ENCODE results near the gene PALM2AKAP2. TPM values are rescaled to one million over a fixed set of nuclear protein-coding genes. Genes with fewer than 3 reads are reported as not detected.
"Not testable (repeated sequence)": the region's sequence is repeated elsewhere in the genome, so short reads cannot be mapped to it uniquely, and the experiment has no call there.

The PALM2AKAP2 gene
- total and polyA plus RNA-seq, 2 experiments from 2014 or later = 13.1 to 16.7 TPM

DNA sequence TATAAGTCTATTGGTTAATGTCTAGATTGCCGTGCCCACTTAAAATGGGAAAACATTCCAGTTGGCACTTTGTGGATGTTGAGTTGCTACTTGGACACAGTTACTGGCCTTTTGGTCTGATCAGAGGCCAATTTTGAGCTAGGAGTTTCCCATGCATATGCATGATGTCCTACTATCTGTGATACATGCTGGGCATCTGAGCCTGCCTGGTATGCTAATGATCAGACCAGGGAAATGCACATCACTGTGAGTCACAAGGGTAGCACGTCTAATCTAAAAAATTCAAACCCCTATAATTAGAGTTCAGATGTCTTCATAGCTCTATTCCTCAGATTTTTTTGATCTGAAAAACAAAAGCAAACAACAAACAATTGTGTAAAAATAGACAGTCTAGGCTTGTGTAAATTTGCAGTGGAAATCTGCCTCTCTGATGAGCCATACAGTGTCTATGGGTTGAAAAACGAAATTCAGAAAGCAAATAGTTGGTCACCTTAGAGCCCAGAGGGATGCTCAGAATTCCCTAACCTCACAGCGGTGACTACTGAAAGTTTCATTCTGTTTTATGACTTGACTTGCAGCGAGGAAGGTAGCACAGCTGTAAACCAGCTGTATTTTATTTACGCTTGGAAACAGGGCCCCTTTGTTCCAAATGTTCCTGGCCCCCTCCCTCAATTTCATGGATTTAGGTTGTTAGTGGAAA lies 37.3 kb downstream of the PALM2AKAP2 start:
- no peaks in the 10 kb centered on the region for H4K20me1 ChIP-seq (ENCODE audit: insufficient read depth)
- H3K9me2 ChIP-seq (ENCODE audit: insufficient read depth) = no peaks in the 10 kb centered on the region
- peak overlapping the region; percentile 27 for H3K4me3 ChIP-seq
- H3K9me3 ChIP-seq (ENCODE audit: low read depth) = no peaks in the 10 kb centered on the region
- WGBS, 2 experiments (ENCODE audit: low coverage in 1 of 2, low lambda C conversion rate in 2 of 2, missing lambda C conversion rate in 2 of 2) = 17% methylated on average over 6 of the region's 6 CpGs
- H3K27me3 ChIP-seq (replicated peaks; ENCODE audit: insufficient read depth) = no peaks in the 10 kb centered on the region
- H3K4me2 ChIP-seq (ENCODE audit: unreplicated experiment) = peak overlapping the region; percentile 59
- H3K4me1 ChIP-seq (ENCODE audit: insufficient read depth) = peaks cover 43% of the 10 kb centered on the region
- H3K79me2 ChIP-seq (ENCODE audit: insufficient read depth) = peaks cover 69% of the 10 kb centered on the region
- no peak overlapping the region for H2AFZ ChIP-seq
- peak overlapping the region; percentile 96 for H3K27ac ChIP-seq
- H3F3A ChIP-seq (ENCODE audit: insufficient read depth) = peaks cover 39% of the 10 kb centered on the region
- TF ChIP-seq EZH2phosphoT487 (IDR thresholded peaks at IDR 0.05; ENCODE audit: insufficient read depth, low read depth) = no peak
- no peak for TF ChIP-seq EZH2 (IDR thresholded peaks at IDR 0.05; ENCODE audit: insufficient read depth, poor library complexity, severe bottlenecking)
- in situ Hi-C loops (cut with MboI) = no loop called here
- no peaks in the 10 kb centered on the region for H3K36me3 ChIP-seq (ENCODE audit: low read depth)
- peak overlapping the region; percentile 75 for H3K9ac ChIP-seq
- DNase-seq = peak; percentile 84

DNA sequence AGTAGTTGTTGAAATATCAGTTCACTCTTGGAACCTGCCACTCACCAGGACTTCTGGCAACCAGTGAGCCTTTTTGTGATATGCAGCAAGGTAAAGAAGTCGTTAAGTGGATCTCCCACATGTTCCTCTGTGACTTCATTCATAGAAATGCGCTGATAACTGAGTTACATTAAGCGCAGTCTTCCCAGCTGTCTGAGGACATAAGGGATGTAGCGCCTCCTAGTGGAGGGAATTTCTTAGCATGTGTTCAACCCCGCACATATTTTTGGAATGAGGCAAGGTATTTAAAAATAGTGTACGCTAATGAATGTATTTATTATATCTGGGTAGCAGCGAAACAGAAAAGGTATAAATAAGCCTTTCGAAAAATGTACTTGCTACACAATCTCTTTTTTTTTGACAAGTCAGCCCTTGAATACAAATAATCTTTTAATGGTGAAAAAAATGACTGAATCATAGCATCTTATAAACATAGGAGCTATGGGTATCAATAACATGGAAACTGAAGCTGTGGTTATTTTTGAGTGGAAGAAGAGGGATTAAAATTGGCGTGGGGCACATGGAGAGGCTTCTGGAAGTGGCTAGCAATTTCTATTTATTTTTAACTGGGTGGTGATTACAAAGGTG lies 38.0 kb downstream of the PALM2AKAP2 start:
- Histone ChIP-seq H3K27ac (peak overlapping the region; percentile 96), H4K20me1 (ENCODE audit: insufficient read depth) (no peaks in the 10 kb centered on the region), H2AFZ (no peak overlapping the region), H3K9me3 (ENCODE audit: low read depth) (no peaks in the 10 kb centered on the region), H3K27me3 (replicated peaks; ENCODE audit: insufficient read depth) (no peaks in the 10 kb centered on the region), H3K9ac (peak overlapping the region; percentile 75), H3K4me1 (ENCODE audit: insufficient read depth) (peaks cover 43% of the 10 kb centered on the region), H3F3A (ENCODE audit: insufficient read depth) (peaks cover 39% of the 10 kb centered on the region), H3K4me3 (peak overlapping the region; percentile 42), H3K36me3 (ENCODE audit: low read depth) (no peaks in the 10 kb centered on the region), H3K4me2 (ENCODE audit: unreplicated experiment) (peak overlapping the region; percentile 59), H3K9me2 (ENCODE audit: insufficient read depth) (no peaks in the 10 kb centered on the region), H3K79me2 (ENCODE audit: insufficient read depth) (peaks cover 69% of the 10 kb centered on the region)
- DNase-seq = peak; percentile 98
- in situ Hi-C loops (cut with MboI) = no loop called here
- TF ChIP-seq EZH2 (IDR thresholded peaks at IDR 0.05; ENCODE audit: insufficient read depth, poor library complexity, severe bottlenecking) = no peak
- TF ChIP-seq EZH2phosphoT487 (IDR thresholded peaks at IDR 0.05; ENCODE audit: insufficient read depth, low read depth) = no peak
- WGBS, 2 experiments (ENCODE audit: low coverage in 1 of 2, low lambda C conversion rate in 2 of 2, missing lambda C conversion rate in 2 of 2) = 2% methylated on average over 9 of the region's 9 CpGs

DNA sequence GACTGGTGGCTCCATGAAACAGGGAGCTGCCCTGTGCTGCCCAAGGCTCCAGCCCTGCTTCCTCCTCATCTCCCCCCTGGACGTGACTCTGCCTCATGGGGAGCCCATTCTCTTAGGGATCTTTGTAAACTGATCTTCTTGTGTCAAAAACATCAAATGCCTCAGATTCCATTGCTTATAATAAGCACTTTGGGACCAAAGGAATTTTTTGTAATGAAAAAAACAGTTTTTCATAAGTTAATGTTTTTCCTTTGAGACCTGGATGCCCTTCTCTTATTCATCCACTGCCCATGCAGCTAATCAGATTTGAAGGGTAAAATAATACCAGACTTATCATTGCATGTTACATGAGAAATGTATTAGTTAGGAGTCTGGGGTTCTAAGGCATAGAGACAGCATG lies 41.7 kb downstream of the PALM2AKAP2 start:
- DNase-seq = no peak
- TF ChIP-seq EZH2 (IDR thresholded peaks at IDR 0.05; ENCODE audit: insufficient read depth, poor library complexity, severe bottlenecking) (no peak), EZH2phosphoT487 (IDR thresholded peaks at IDR 0.05; ENCODE audit: insufficient read depth, low read depth) (no peak)
- in situ Hi-C loops (cut with MboI) = loop anchor here (5.0 kb wide), 1 partner anchor 234 kb away; no protein-coding TSS in a partner anchor
- Histone ChIP-seq H3K4me2 (ENCODE audit: unreplicated experiment) (no peak overlapping the region), H4K20me1 (ENCODE audit: insufficient read depth) (no peaks in the 10 kb centered on the region), H3F3A (ENCODE audit: insufficient read depth) (peaks cover 20% of the 10 kb centered on the region), H3K9me2 (ENCODE audit: insufficient read depth) (no peaks in the 10 kb centered on the region), H3K36me3 (ENCODE audit: low read depth) (no peaks in the 10 kb centered on the region), H3K79me2 (ENCODE audit: insufficient read depth) (peaks cover 81% of the 10 kb centered on the region), H3K9me3 (ENCODE audit: low read depth) (no peaks in the 10 kb centered on the region), H2AFZ (no peak overlapping the region), H3K9ac (no peak overlapping the region), H3K27me3 (replicated peaks; ENCODE audit: insufficient read depth) (no peaks in the 10 kb centered on the region), H3K27ac (no peak overlapping the region), H3K4me1 (ENCODE audit: insufficient read depth) (peaks cover 20% of the 10 kb centered on the region), H3K4me3 (no peak overlapping the region)
- 80 to 89% methylated on average over 1 of the region's 1 CpG for WGBS, 2 experiments (ENCODE audit: low coverage in 1 of 2, low lambda C conversion rate in 2 of 2, missing lambda C conversion rate in 2 of 2)

DNA sequence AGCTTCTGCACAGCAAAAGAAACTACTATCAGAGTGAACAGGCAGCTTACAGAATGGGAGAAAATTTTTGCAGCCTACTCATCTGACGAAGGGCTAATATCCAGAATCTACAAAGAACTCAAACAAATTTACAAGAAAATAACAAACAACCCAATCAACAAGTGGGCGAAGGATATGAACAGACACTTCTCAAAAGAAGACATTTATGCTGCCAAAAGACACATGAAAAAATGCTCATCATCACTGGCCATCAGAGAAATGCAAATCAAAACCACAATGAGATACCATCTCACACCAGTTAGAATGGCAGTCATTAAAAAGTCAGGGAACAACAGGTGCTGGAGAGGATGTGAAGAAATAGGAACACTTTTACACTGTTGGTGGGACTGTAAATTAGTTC lies 45.4 kb downstream of the PALM2AKAP2 start:
- H3K79me2 ChIP-seq (ENCODE audit: insufficient read depth) = peaks cover 95% of the 10 kb centered on the region
- DNase-seq; H4K20me1 ChIP-seq (ENCODE audit: insufficient read depth); H3K27ac ChIP-seq; in situ Hi-C loops (cut with MboI); H3K36me3 ChIP-seq (ENCODE audit: low read depth); H3K4me2 ChIP-seq (ENCODE audit: unreplicated experiment); H3K9me2 ChIP-seq (ENCODE audit: insufficient read depth); H3K4me3 ChIP-seq; H3K9ac ChIP-seq; H3K9me3 ChIP-seq (ENCODE audit: low read depth); H3K27me3 ChIP-seq (replicated peaks; ENCODE audit: insufficient read depth); H2AFZ ChIP-seq; H3K4me1 ChIP-seq (ENCODE audit: insufficient read depth); H3F3A ChIP-seq (ENCODE audit: insufficient read depth): not testable (repeated sequence)
- 78 to 85% methylated on average over 2 of the region's 2 CpGs for WGBS, 2 experiments (ENCODE audit: low coverage in 1 of 2, low lambda C conversion rate in 2 of 2, missing lambda C conversion rate in 2 of 2)

All from GM23248 (cell line).